Endothelial cell of umbilical vein (primary cell): ENCODE measurements around the gene KCNIP3.

ENCODE experiments used
- EZH2 ChIP-seq: IDR thresholded peaks from 2 replicates; pipeline ENCODE4 v1.6.1; 2012; ENCODE audit warnings: borderline replicate concordance, low read depth, mild to moderate bottlenecking, moderate library complexity, low read length, inconsistent platforms; ENCODE audit not compliant: severe bottlenecking
- FOS ChIP-seq: IDR thresholded peaks from 2 replicates; pipeline ENCODE4 v1.6.1; 2011; ENCODE audit warnings: mild to moderate bottlenecking, low read length, moderate library complexity, borderline replicate concordance; ENCODE audit not compliant: insufficient read depth
- GATA2 ChIP-seq: IDR thresholded peaks from 2 replicates; pipeline ENCODE4 v1.7.0; 2011; ENCODE audit warnings: low read depth, mild to moderate bottlenecking, moderate library complexity, mixed read lengths, low read length; ENCODE audit not compliant: insufficient read length, insufficient read depth
- JUN ChIP-seq: IDR thresholded peaks from 2 replicates; pipeline ENCODE4 v1.6.1; 2011; ENCODE audit warnings: borderline replicate concordance, low read depth; ENCODE audit not compliant: insufficient read length, insufficient read depth
- MAX ChIP-seq: IDR thresholded peaks from 2 replicates; pipeline ENCODE4 v1.6.1; 2011; ENCODE audit not compliant: insufficient read depth, insufficient read length
- MYC ChIP-seq: IDR thresholded peaks from one replicate; pipeline ENCODE4 v1.6.1; 2011; ENCODE audit warnings: mild to moderate bottlenecking, low read depth, low read length
- POLR2A ChIP-seq: IDR thresholded peaks from 2 replicates; pipeline ENCODE4 v1.6.1; 2012; ENCODE audit warnings: low read depth, mild to moderate bottlenecking, control low read depth, low read length
- POLR2AphosphoS5 ChIP-seq: IDR thresholded peaks from 2 replicates; pipeline ENCODE4 v1.6.1; 2012; ENCODE audit warnings: low read depth, mild to moderate bottlenecking, control low read depth, low read length, moderate library complexity; ENCODE audit not compliant: insufficient read depth
- TF ChIP-seq, protein P1 (sequence below), 2 donors: IDR thresholded peaks; 1 replicate in 1 of 2; 2 replicates in 1 of 2; pipeline ENCODE4 v1.5.1; 2011; ENCODE audit warnings: low read length in 2 of 2, mild to moderate bottlenecking in 2 of 2, moderate library complexity in 2 of 2, control low read depth in 1 of 2, inconsistent platforms in 1 of 2, low read depth in 1 of 2; ENCODE audit not compliant: insufficient read depth in 1 of 2; ENCODE audit errors: extremely low read depth in 1 of 2

DNA sequence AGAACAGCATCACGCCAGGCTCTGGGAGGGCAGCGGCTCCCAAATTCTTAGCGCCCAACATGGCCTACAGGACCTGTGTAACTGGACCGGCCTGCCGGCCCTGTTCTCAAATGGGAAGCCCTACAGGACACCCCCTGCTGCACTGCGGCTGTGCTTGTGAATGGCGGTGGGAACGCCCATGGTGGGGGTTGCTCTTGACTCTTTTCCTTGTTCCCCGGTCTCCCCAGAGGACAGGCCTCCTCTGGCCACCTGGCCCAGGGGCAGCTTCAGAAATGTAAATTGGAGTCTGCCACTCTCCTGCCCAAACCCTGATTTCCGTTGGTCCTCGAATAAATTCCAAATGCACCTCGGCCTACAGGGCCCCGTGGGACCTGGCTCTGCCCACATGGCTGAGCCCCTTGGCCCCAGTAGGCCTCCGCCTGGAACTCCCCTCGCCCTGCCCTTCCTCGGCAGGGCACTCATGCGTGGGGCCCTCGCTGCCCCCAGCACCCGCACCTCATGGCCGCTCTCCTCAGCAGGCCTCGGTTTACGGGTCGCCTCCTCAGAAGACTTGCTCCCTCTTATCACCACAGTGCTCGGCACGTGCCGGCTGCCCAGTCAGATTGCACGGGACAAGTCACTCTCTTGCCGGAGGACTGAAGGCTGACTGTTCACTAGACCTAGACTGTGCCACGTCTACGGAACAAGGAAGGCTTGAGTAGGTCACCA lies 29.4 kb downstream of the KCNIP3 start:
- TF ChIP-seq, protein P1, sequence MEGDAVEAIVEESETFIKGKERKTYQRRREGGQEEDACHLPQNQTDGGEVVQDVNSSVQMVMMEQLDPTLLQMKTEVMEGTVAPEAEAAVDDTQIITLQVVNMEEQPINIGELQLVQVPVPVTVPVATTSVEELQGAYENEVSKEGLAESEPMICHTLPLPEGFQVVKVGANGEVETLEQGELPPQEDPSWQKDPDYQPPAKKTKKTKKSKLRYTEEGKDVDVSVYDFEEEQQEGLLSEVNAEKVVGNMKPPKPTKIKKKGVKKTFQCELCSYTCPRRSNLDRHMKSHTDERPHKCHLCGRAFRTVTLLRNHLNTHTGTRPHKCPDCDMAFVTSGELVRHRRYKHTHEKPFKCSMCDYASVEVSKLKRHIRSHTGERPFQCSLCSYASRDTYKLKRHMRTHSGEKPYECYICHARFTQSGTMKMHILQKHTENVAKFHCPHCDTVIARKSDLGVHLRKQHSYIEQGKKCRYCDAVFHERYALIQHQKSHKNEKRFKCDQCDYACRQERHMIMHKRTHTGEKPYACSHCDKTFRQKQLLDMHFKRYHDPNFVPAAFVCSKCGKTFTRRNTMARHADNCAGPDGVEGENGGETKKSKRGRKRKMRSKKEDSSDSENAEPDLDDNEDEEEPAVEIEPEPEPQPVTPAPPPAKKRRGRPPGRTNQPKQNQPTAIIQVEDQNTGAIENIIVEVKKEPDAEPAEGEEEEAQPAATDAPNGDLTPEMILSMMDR (IDR thresholded peaks at IDR 0.05; ENCODE audit: extremely low read depth in 1 of 2, insufficient read depth in 1 of 2, low read depth in 1 of 2, low read length in 2 of 2) = no peak
- TF ChIP-seq MAX (no peak), EZH2 (no peak), POLR2A (no peak), JUN (no peak), GATA2 (no peak), POLR2AphosphoS5 (no peak), FOS (no peak), MYC (no peak)
